Stimulated activated naive B cell treated with anti-CD40 and anti-IgM and Interleukin-4, amounts not matched to agents 10 μg/mL and 1 μg/mL and 100 μg/mL, for 72 hours (primary cell): ENCODE measurements around the gene FAM72A.
A peak's percentile ranks its signal among the peaks of the same experiment; 100 is the strongest.
"Not testable (repeated sequence)": the region's sequence is repeated elsewhere in the genome, so short reads cannot be mapped to it uniquely, and the experiment has no call there.

Source experiments
- ATAC-seq, 2 donors: fragments of 150-1000 bp; cut with Tn5 transposase; replicated peaks; 2 replicates each; pipeline ENCODE4 v1.10.0; 2021; ENCODE audit warnings: moderate library complexity in 1 of 2
- DNase-seq: peaks from one replicate; pipeline ENCODE4 v3.0.0; 2021
- H3K27ac Mint-ChIP-seq: one replicate; pipeline ENCODE4 v1.8.0; 2022; ENCODE audit warnings: mild to moderate bottlenecking, mixed read lengths
- H3K27me3 Mint-ChIP-seq, 2 donors: one replicate each; pipeline ENCODE4 v1.8.0; 2022; ENCODE audit warnings: mixed read lengths in 2 of 2
- H3K36me3 Mint-ChIP-seq, 2 donors: one replicate each; pipeline ENCODE4 v1.8.0; 2022; ENCODE audit warnings: mixed read lengths in 2 of 2, mild to moderate bottlenecking in 1 of 2
- H3K4me1 Mint-ChIP-seq, 2 donors: one replicate each; pipeline ENCODE4 v1.8.0; 2022; ENCODE audit warnings: mixed read lengths in 2 of 2, mild to moderate bottlenecking in 1 of 2
- H3K4me3 Mint-ChIP-seq, 2 donors: one replicate each; pipeline ENCODE4 v1.8.0; 2022; ENCODE audit warnings: mild to moderate bottlenecking in 2 of 2, mixed read lengths in 2 of 2, moderate library complexity in 1 of 2
- H3K9me3 Mint-ChIP-seq, 2 donors: one replicate each; pipeline ENCODE4 v1.8.0; 2022; ENCODE audit warnings: mixed read lengths in 2 of 2, mild to moderate bottlenecking in 1 of 2

The FAM72A gene

GRCh38 chr1:206186826-206187225 is 15.8 kb downstream of the FAM72A start:
- H3K9me3 Mint-ChIP-seq, H3K27me3 Mint-ChIP-seq, H3K36me3 Mint-ChIP-seq, H3K27ac Mint-ChIP-seq, ATAC-seq, H3K4me1 Mint-ChIP-seq, H3K4me3 Mint-ChIP-seq, DNase-seq: not testable (repeated sequence)

DNA sequence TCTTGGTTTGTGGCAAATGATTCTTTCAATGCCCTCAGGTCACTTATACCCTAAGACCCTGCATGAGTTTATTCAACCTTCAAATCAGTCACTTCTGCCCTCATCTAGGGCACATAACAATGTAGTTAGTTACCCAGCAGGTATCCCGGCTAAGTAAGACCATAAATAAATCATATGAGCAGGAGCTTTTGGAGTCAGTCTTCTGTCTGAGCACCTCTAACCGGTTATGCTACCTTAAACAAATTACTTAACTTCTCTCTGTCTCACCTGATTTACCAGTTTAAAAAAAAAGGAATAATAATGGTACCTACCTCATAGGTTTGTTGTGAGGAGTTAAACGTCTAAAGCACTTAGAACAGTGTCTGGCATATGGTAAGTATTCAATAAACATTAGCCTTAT is 16.9 kb downstream of the FAM72A start:
- ATAC-seq, H3K9me3 Mint-ChIP-seq, H3K27me3 Mint-ChIP-seq, H3K36me3 Mint-ChIP-seq, H3K27ac Mint-ChIP-seq, H3K4me3 Mint-ChIP-seq, DNase-seq, H3K4me1 Mint-ChIP-seq: not testable (repeated sequence)

- not testable (repeated sequence) for H3K27me3 Mint-ChIP-seq, H3K4me3 Mint-ChIP-seq, H3K9me3 Mint-ChIP-seq, H3K36me3 Mint-ChIP-seq, ATAC-seq, H3K4me1 Mint-ChIP-seq, H3K27ac Mint-ChIP-seq, DNase-seq
These were observed 18.9 kb downstream of the FAM72A start for GRCh38 chr1:206183788-206184187.

- H3K27me3 Mint-ChIP-seq, H3K36me3 Mint-ChIP-seq, H3K27ac Mint-ChIP-seq, DNase-seq, H3K9me3 Mint-ChIP-seq, H3K4me1 Mint-ChIP-seq, H3K4me3 Mint-ChIP-seq: not testable (repeated sequence)
- peak; percentile 38 to 55 for ATAC-seq
These were observed 20.0 kb downstream of the FAM72A start for GRCh38 chr1:206182368-206183317.

DNA sequence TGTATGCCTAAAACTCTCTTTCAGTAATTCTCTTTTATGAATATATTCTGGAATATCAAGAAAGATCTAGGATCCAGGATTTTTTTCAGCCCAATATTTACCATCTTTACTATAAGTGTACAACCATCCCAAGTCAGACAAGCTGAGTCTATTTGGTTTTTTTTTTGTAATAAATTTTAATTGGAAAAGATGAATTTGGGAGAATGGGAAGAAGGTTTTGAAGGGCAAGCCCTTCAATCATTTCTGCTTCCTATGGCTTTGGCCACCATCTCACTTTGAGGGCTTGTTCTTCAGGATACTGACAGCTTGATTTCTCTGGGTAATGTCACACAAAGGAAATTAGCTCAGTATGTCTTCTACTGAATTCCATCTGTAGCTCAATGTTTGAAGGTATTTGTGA is 23.0 kb downstream of the FAM72A start:
- not testable (repeated sequence) for ATAC-seq, H3K36me3 Mint-ChIP-seq

GRCh38 chr1:206178061-206178989 is 24.3 kb downstream of the FAM72A start:
- not testable (repeated sequence) for H3K4me3 Mint-ChIP-seq

More for the DNA sequence above, 23.0 kb downstream of the FAM72A start:
- H3K4me1 Mint-ChIP-seq, H3K27me3 Mint-ChIP-seq, H3K9me3 Mint-ChIP-seq, DNase-seq, H3K27ac Mint-ChIP-seq, H3K4me3 Mint-ChIP-seq: not testable (repeated sequence)

GRCh38 chr1:206176114-206176502 is 26.5 kb downstream of the FAM72A start:
- not testable (repeated sequence) for H3K27ac Mint-ChIP-seq, H3K27me3 Mint-ChIP-seq, H3K9me3 Mint-ChIP-seq, H3K4me1 Mint-ChIP-seq, H3K36me3 Mint-ChIP-seq, DNase-seq, ATAC-seq, H3K4me3 Mint-ChIP-seq

More at GRCh38 chr1:206178061-206178989, 24.3 kb downstream of the FAM72A start:
- H3K27ac Mint-ChIP-seq, H3K36me3 Mint-ChIP-seq, H3K27me3 Mint-ChIP-seq, ATAC-seq, H3K4me1 Mint-ChIP-seq, H3K9me3 Mint-ChIP-seq, DNase-seq: not testable (repeated sequence)

- not testable (repeated sequence) for H3K27me3 Mint-ChIP-seq, H3K4me1 Mint-ChIP-seq, ATAC-seq, DNase-seq, H3K9me3 Mint-ChIP-seq, H3K4me3 Mint-ChIP-seq, H3K36me3 Mint-ChIP-seq, H3K27ac Mint-ChIP-seq
These were observed 27.1 kb downstream of the FAM72A start for GRCh38 chr1:206175459-206176113.

DNA sequence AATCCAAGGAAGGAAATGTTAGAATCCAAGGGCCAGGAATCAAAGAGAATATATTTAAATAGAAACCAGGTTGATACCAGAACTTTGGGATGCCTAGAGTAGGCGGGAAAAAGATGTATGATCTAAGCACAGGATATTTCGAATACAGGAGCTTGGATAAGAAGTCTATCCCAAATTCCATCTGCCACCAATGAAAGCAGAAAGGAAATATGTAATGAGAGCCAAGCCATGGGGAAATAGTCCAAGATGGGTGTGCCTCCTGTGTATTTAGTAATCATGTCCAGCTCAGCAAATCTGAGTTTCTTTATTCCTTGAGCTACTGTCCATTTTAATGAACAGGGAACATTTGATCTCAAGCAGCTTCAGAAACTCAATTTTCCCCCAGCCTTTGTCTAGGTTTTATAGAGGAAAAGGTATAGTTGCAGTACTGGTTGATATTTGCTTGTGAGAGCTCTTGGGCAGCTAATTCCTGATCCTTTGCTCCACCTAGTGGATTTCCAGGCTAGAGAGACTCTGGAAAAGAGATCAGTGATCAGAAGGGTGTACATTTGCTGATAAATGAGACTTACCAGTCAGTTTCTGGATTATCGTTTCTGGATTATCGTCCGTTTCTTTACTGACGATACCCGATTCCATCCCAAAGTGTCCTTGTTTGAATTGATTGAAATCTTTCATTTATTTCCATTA is 28.3 kb downstream of the FAM72A start:
- H3K27ac Mint-ChIP-seq, H3K9me3 Mint-ChIP-seq, DNase-seq, H3K27me3 Mint-ChIP-seq, H3K36me3 Mint-ChIP-seq, ATAC-seq, H3K4me3 Mint-ChIP-seq, H3K4me1 Mint-ChIP-seq: not testable (repeated sequence)

GRCh38 chr1:206173110-206173719 is 29.4 kb downstream of the FAM72A start:
- H3K4me3 Mint-ChIP-seq, DNase-seq, H3K4me1 Mint-ChIP-seq, H3K27me3 Mint-ChIP-seq, H3K9me3 Mint-ChIP-seq, H3K27ac Mint-ChIP-seq, H3K36me3 Mint-ChIP-seq: not testable (repeated sequence)
- ATAC-seq = peak; percentile 54 to 55

DNA sequence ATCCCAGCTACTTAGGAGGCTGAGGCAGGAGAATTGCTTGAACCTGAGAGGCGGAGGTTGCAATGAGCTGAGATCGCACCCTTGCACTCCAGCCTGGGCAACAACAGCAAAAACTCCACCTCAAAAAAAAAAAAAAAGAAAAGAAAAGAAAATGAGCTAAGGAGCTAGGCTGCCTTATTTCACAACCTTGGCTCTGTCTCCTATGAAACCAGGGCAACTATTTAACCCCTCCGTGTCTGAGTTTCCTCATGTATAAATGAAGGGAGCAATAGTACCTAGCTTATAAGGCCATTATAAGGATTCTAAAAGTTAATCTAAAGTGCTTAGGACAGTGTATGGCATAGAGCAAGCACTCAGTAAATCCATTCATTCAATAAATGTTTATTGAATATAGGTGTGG is 32.8 kb downstream of the FAM72A start:
- not testable (repeated sequence) for ATAC-seq, DNase-seq, H3K27me3 Mint-ChIP-seq, H3K9me3 Mint-ChIP-seq, H3K4me3 Mint-ChIP-seq, H3K36me3 Mint-ChIP-seq, H3K27ac Mint-ChIP-seq, H3K4me1 Mint-ChIP-seq

DNA sequence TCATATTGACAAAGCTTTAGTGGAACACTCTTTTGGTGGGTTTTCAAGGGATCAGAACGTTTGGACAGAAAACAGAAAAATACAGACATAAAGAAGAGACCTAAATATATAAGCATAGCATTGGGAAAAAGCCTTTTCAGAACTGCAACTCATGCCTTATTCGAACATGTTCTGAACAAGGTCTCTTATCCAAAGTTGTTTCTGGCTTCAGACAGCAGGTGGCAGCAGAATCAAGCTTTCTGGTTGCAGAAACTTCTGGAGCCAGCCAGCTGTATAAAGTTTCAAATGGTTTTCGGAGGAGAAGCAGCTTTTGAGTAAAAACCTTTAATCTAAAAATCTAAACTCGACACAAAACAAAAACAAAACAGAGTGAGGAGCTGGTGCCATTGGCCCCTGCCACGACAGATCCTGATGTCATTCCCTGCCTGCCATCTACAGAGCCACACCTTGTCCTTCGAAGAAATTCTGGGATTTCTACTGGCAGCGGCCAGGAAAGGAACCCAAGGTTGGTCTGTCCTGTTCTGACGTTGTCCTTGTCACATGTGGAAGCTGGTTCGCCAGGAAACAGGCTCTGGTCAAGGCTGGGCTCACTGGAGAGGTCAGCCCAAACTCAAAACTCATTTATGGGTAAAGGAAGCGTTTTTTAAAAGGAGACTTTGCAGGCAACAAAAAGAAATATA is 35.1 kb downstream of the FAM72A start:
- not testable (repeated sequence) for DNase-seq, H3K36me3 Mint-ChIP-seq, H3K27me3 Mint-ChIP-seq, H3K4me1 Mint-ChIP-seq, H3K4me3 Mint-ChIP-seq, H3K27ac Mint-ChIP-seq, H3K9me3 Mint-ChIP-seq
- peak; percentile 79 to 82 for ATAC-seq

DNA sequence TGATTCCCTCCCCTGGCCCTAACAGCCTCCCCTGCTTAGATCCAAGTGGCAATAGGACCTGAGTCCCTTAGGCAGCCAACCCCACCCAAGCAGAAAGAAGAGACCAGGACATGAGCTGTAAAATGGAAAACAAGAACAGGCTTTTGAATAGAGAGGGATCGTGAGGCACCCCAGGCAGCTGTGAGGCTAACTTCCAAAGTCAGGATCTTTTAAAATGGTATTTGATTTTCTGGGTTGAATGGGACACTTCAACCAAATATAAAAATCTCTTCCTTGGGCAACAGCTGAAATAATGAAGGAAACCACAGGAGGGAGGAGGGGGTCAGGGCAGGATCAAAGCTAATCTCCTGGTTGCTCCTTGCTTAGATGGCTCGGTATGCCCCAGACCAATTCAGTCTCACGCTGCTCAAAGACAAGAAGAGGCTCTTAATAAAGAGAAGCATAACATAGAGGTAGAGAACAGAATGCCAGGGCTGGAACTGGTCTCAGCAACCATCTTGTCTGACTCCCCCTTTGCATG is 56.8 kb downstream of the FAM72A start:
- H3K27me3 Mint-ChIP-seq = peaks cover 12 to 16% of the 10 kb centered on the region in 2 donors
- no peak overlapping the region for H3K4me3 Mint-ChIP-seq
- H3K27ac Mint-ChIP-seq = no peak overlapping the region
- H3K9me3 Mint-ChIP-seq = peaks cover 0 to 4% of the 10 kb centered on the region in 2 donors
- no peaks in the 10 kb centered on the region for H3K36me3 Mint-ChIP-seq
- H3K4me1 Mint-ChIP-seq = no peaks in the 10 kb centered on the region
- ATAC-seq = no peak
- DNase-seq = no peak
